WTC11 (cell line): Measurements from ENCODE around the gene PC. TPM values are rescaled to one million over a fixed set of nuclear protein-coding genes. Genes with fewer than 3 reads are reported as not detected.

Experiments used
- ATAC-seq: fragments of 200-7000 bp; cut with Tn5 transposase; 2 replicates; pipeline ENCODE4 v1.10.0; 2021; ENCODE audit warnings: mild to moderate bottlenecking, moderate library complexity
- CTCF ChIA-PET: fragments of 300-600 bp; sonication (Branson Sonifier 250); formaldehyde crosslinking; loops from one replicate; lab custom pipeline; 2021; ENCODE audit warnings: antibody characterized with exemption; lab: Charles Lee
- POLR2A ChIA-PET: fragments of 350-600 bp; sonication (Branson Sonifier 250); formaldehyde crosslinking; loops from one replicate; lab custom pipeline; 2021; ENCODE audit warnings: antibody characterized with exemption; lab: Charles Lee
- DNase-seq: peaks from one replicate; pipeline ENCODE4 v3.0.0; 2021; ENCODE audit warnings: low spot score
- H3K27ac Mint-ChIP-seq: 2 replicates; pipeline ENCODE4 v1.8.0; 2021; ENCODE audit warnings: mixed read lengths
- H3K27me3 Mint-ChIP-seq: 2 replicates; pipeline ENCODE4 v1.8.0; 2021; ENCODE audit warnings: low read depth, mild to moderate bottlenecking, moderate library complexity, mixed read lengths
- H3K36me3 Mint-ChIP-seq: 2 replicates; pipeline ENCODE4 v1.8.0; 2021; ENCODE audit warnings: mixed read lengths
- H3K4me1 Mint-ChIP-seq: 2 replicates; pipeline ENCODE4 v1.8.0; 2022; ENCODE audit warnings: mixed read lengths
- H3K4me3 Mint-ChIP-seq: 2 replicates; pipeline ENCODE4 v1.8.0; 2021; ENCODE audit warnings: mild to moderate bottlenecking, moderate library complexity, mixed read lengths
- H3K9me3 Mint-ChIP-seq: 2 replicates; pipeline ENCODE4 v1.8.0; 2021; ENCODE audit warnings: mixed read lengths
- ATF3 ChIP-seq: sonication (generic); formaldehyde crosslinking; conservative IDR thresholded peaks from 2 replicates; pipeline ENCODE4 v1.8.1; 2022; ENCODE audit warnings: mild to moderate bottlenecking, missing genetic modification reagents
- CREB1 ChIP-seq: sonication (generic); formaldehyde crosslinking; IDR thresholded peaks from 2 replicates; pipeline ENCODE4 v1.8.0; 2023; ENCODE audit warnings: mild to moderate bottlenecking, missing genetic modification reagents
- E2F4 ChIP-seq: sonication (generic); formaldehyde crosslinking; IDR thresholded peaks from 2 replicates; pipeline ENCODE4 v1.8.1; 2022; ENCODE audit warnings: low read depth, mild to moderate bottlenecking, moderate library complexity, missing genetic modification reagents, borderline replicate concordance
- ETV6 ChIP-seq: sonication (generic); formaldehyde crosslinking; IDR thresholded peaks from 2 replicates; pipeline ENCODE4 v1.8.1; 2022; ENCODE audit warnings: mild to moderate bottlenecking, missing genetic modification reagents
- FOXP1 ChIP-seq: sonication (generic); formaldehyde crosslinking; IDR thresholded peaks from 2 replicates; pipeline ENCODE4 v1.8.0; 2022; ENCODE audit warnings: missing genetic modification reagents, mild to moderate bottlenecking, moderate library complexity, borderline replicate concordance
- HMGA2 ChIP-seq: fragments of 250-450 bp; sonication (Bioruptor Pico); IDR thresholded peaks from 2 replicates; pipeline ENCODE4 v1.4.0; 2021; ENCODE audit warnings: mild to moderate bottlenecking, moderate library complexity
- IRF2 ChIP-seq: sonication (generic); formaldehyde crosslinking; IDR thresholded peaks from 2 replicates; pipeline ENCODE4 v1.8.0; 2022; ENCODE audit warnings: low read depth, missing genetic modification reagents, borderline replicate concordance
- MXD4 ChIP-seq: fragments of 250-450 bp; sonication (Bioruptor Pico); IDR thresholded peaks from 2 replicates; pipeline ENCODE4 v1.8.0; 2021; ENCODE audit warnings: mild to moderate bottlenecking, moderate library complexity, borderline replicate concordance
- NR1H2 ChIP-seq: sonication (generic); formaldehyde crosslinking; IDR thresholded peaks from 2 replicates; pipeline ENCODE4 v1.9.0; 2021; ENCODE audit warnings: mild to moderate bottlenecking, moderate library complexity, missing genetic modification reagents
- NR3C1 ChIP-seq: sonication (generic); formaldehyde crosslinking; conservative IDR thresholded peaks from 2 replicates; pipeline ENCODE4 v1.8.1; 2023; ENCODE audit warnings: low read depth, mild to moderate bottlenecking, missing genetic modification reagents
- PRRX2 ChIP-seq: fragments of 250-450 bp; sonication (Bioruptor Pico); IDR thresholded peaks from 2 replicates; pipeline ENCODE4 v1.8.0; 2021; ENCODE audit warnings: mild to moderate bottlenecking
- RELA ChIP-seq: sonication (generic); formaldehyde crosslinking; IDR thresholded peaks from 2 replicates; pipeline ENCODE4 v1.8.1; 2022; ENCODE audit warnings: missing genetic modification reagents, mild to moderate bottlenecking, borderline replicate concordance
- TEAD1 ChIP-seq: sonication (generic); formaldehyde crosslinking; IDR thresholded peaks from 2 replicates; pipeline ENCODE4 v1.8.0; 2022; ENCODE audit warnings: mild to moderate bottlenecking, missing genetic modification reagents
- TP53 ChIP-seq: sonication (generic); formaldehyde crosslinking; IDR thresholded peaks from 2 replicates; pipeline ENCODE4 v1.8.1; 2023; ENCODE audit warnings: mild to moderate bottlenecking, missing genetic modification reagents
- ZNF317 ChIP-seq: sonication (generic); formaldehyde crosslinking; IDR thresholded peaks from 2 replicates; pipeline ENCODE4 v1.8.1; 2023; ENCODE audit warnings: low read depth, mild to moderate bottlenecking, moderate library complexity, missing genetic modification reagents, borderline replicate concordance
- total RNA-seq: library from RNA; stranded (reverse); gene quantifications from 3 replicates; pipeline ENCODE4 v1.2.3, GENCODE V29; 2021
- TF ChIP-seq, protein P1 (sequence below): sonication (generic); formaldehyde crosslinking; IDR thresholded peaks from 2 replicates; pipeline ENCODE4 v1.8.1; 2022; ENCODE audit warnings: missing genetic modification reagents, borderline replicate concordance
- TF ChIP-seq, protein P2 (sequence below): sonication (generic); formaldehyde crosslinking; IDR thresholded peaks from 2 replicates; pipeline ENCODE4 v1.8.0; 2022; ENCODE audit warnings: missing genetic modification reagents
- TF ChIP-seq, protein P3 (sequence below): sonication (generic); formaldehyde crosslinking; IDR thresholded peaks from 2 replicates; pipeline ENCODE4 v1.8.1; 2023; ENCODE audit warnings: mild to moderate bottlenecking, moderate library complexity, missing genetic modification reagents
- TF ChIP-seq, protein P4 (sequence below): sonication (generic); formaldehyde crosslinking; IDR thresholded peaks from 2 replicates; pipeline ENCODE4 v1.8.0; 2022; ENCODE audit warnings: mild to moderate bottlenecking, missing genetic modification reagents
- TF ChIP-seq, protein P5 (sequence below): sonication (generic); formaldehyde crosslinking; IDR thresholded peaks from 2 replicates; pipeline ENCODE4 v1.8.1; 2022; ENCODE audit warnings: mild to moderate bottlenecking, missing genetic modification reagents, moderate library complexity, borderline replicate concordance
- TF ChIP-seq, protein P6 (sequence below): sonication (generic); formaldehyde crosslinking; IDR thresholded peaks from 2 replicates; pipeline ENCODE4 v1.8.1; 2023; ENCODE audit warnings: mild to moderate bottlenecking, missing genetic modification reagents, moderate library complexity
- TF ChIP-seq, protein P7 (sequence below): sonication (generic); formaldehyde crosslinking; IDR thresholded peaks from 2 replicates; pipeline ENCODE4 v1.8.0; 2022; ENCODE audit warnings: mild to moderate bottlenecking, missing genetic modification reagents

The PC gene
- total RNA-seq, 1 experiment from 2014 or later = 27.2 TPM

DNA sequence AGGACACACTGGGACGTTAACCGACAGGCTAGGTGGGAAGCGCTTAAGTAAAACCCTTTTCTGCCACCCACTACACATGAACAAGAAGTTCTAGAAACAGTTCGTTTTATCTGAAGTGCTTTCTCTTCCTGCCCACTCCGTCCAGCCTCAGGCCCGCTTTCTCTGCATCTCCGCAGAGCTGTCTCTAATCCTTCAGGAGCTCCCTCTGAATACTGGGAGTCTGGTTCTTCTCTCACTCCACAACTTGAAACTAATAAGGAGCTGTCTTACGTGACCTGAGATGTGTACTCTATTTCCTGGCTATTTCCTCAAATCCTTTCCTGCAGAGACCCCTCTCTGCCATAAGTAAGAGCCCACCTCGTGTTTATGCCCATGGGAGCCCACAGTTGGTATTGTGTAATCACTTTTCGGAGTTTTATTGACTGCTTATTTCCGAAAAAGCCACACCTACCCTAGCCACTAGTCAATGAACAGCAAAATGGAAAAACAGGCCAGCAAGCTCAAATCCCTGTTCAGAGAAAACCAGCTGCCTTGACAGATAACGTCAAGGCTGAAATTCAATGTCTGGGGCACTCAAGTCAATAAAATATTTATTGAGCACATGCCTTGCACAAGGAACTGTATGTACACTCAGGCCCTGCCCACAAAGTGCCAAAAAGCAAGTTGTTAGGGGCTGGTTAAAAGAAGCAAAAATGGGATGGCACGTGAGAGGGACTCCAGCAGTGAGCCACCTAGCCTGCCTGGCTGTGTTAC lies 4.9 kb downstream of the PC start:
- H3K27me3 Mint-ChIP-seq = no peaks in the 10 kb centered on the region
- TF ChIP-seq NR1H2 = no peak
- TF ChIP-seq, protein P1, sequence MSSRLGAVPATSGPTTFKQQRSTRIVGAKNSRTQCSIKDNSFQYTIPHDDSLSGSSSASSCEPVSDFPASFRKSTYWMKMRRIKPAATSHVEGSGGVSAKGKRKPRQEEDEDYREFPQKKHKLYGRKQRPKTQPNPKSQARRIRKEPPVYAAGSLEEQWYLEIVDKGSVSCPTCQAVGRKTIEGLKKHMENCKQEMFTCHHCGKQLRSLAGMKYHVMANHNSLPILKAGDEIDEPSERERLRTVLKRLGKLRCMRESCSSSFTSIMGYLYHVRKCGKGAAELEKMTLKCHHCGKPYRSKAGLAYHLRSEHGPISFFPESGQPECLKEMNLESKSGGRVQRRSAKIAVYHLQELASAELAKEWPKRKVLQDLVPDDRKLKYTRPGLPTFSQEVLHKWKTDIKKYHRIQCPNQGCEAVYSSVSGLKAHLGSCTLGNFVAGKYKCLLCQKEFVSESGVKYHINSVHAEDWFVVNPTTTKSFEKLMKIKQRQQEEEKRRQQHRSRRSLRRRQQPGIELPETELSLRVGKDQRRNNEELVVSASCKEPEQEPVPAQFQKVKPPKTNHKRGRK (CRISPR knock-in tag) = no peak
- TF ChIP-seq IRF2 = no peak
- TF ChIP-seq, protein P2, sequence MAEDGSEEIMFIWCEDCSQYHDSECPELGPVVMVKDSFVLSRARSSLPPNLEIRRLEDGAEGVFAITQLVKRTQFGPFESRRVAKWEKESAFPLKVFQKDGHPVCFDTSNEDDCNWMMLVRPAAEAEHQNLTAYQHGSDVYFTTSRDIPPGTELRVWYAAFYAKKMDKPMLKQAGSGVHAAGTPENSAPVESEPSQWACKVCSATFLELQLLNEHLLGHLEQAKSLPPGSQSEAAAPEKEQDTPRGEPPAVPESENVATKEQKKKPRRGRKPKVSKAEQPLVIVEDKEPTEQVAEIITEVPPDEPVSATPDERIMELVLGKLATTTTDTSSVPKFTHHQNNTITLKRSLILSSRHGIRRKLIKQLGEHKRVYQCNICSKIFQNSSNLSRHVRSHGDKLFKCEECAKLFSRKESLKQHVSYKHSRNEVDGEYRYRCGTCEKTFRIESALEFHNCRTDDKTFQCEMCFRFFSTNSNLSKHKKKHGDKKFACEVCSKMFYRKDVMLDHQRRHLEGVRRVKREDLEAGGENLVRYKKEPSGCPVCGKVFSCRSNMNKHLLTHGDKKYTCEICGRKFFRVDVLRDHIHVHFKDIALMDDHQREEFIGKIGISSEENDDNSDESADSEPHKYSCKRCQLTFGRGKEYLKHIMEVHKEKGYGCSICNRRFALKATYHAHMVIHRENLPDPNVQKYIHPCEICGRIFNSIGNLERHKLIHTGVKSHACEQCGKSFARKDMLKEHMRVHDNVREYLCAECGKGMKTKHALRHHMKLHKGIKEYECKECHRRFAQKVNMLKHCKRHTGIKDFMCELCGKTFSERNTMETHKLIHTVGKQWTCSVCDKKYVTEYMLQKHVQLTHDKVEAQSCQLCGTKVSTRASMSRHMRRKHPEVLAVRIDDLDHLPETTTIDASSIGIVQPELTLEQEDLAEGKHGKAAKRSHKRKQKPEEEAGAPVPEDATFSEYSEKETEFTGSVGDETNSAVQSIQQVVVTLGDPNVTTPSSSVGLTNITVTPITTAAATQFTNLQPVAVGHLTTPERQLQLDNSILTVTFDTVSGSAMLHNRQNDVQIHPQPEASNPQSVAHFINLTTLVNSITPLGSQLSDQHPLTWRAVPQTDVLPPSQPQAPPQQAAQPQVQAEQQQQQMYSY (CRISPR knock-in tag) = no peak
- TF ChIP-seq, protein P3, sequence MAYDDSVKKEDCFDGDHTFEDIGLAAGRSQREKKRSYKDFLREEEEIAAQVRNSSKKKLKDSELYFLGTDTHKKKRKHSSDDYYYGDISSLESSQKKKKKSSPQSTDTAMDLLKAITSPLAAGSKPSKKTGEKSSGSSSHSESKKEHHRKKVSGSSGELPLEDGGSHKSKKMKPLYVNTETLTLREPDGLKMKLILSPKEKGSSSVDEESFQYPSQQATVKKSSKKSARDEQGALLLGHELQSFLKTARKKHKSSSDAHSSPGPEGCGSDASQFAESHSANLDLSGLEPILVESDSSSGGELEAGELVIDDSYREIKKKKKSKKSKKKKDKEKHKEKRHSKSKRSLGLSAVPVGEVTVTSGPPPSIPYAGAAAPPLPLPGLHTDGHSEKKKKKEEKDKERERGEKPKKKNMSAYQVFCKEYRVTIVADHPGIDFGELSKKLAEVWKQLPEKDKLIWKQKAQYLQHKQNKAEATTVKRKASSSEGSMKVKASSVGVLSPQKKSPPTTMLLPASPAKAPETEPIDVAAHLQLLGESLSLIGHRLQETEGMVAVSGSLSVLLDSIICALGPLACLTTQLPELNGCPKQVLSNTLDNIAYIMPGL = no peak
- TF ChIP-seq CREB1 (CRISPR knock-in tag) = no peak
- TF ChIP-seq, protein P4, sequence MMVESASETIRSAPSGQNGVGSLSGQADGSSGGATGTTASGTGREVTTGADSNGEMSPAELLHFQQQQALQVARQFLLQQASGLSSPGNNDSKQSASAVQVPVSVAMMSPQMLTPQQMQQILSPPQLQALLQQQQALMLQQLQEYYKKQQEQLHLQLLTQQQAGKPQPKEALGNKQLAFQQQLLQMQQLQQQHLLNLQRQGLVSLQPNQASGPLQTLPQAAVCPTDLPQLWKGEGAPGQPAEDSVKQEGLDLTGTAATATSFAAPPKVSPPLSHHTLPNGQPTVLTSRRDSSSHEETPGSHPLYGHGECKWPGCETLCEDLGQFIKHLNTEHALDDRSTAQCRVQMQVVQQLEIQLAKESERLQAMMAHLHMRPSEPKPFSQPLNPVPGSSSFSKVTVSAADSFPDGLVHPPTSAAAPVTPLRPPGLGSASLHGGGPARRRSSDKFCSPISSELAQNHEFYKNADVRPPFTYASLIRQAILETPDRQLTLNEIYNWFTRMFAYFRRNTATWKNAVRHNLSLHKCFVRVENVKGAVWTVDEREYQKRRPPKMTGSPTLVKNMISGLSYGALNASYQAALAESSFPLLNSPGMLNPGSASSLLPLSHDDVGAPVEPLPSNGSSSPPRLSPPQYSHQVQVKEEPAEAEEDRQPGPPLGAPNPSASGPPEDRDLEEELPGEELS (CRISPR knock-in tag) = no peak
- TF ChIP-seq ETV6 (CRISPR knock-in tag) = no peak
- no peak for TF ChIP-seq PRRX2 (CRISPR knock-in tag)
- TF ChIP-seq, protein P5, sequence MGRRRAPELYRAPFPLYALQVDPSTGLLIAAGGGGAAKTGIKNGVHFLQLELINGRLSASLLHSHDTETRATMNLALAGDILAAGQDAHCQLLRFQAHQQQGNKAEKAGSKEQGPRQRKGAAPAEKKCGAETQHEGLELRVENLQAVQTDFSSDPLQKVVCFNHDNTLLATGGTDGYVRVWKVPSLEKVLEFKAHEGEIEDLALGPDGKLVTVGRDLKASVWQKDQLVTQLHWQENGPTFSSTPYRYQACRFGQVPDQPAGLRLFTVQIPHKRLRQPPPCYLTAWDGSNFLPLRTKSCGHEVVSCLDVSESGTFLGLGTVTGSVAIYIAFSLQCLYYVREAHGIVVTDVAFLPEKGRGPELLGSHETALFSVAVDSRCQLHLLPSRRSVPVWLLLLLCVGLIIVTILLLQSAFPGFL (CRISPR knock-in tag) = no peak
- H3K27ac Mint-ChIP-seq = peak overlapping the region; percentile 55
- no peak overlapping the region for H3K4me3 Mint-ChIP-seq
- ChIA-PET CTCF (no interaction called here), POLR2A (no interaction called here)
- DNase-seq (no peak), ATAC-seq (no peak)
- peaks cover 2% of the 10 kb centered on the region; the same call in 1 of the 2 replicates for H3K36me3 Mint-ChIP-seq
- H3K4me1 Mint-ChIP-seq = peaks cover 29% of the 10 kb centered on the region
- H3K9me3 Mint-ChIP-seq = no peaks in the 10 kb centered on the region

- Mint-ChIP-seq H3K4me1 (peaks cover 22% of the 10 kb centered on the region), H3K9me3 (no peaks in the 10 kb centered on the region), H3K27ac (peak overlapping the region; percentile 49; the same call in 1 of the 2 replicates), H3K36me3 (peaks cover 2% of the 10 kb centered on the region; the same call in 1 of the 2 replicates), H3K27me3 (no peaks in the 10 kb centered on the region), H3K4me3 (no peak overlapping the region)
- POLR2A ChIA-PET = no interaction called here
- DNase-seq = no peak
- CTCF ChIA-PET = no interaction called here
- ATAC-seq = no peak
- TF ChIP-seq, protein P6, sequence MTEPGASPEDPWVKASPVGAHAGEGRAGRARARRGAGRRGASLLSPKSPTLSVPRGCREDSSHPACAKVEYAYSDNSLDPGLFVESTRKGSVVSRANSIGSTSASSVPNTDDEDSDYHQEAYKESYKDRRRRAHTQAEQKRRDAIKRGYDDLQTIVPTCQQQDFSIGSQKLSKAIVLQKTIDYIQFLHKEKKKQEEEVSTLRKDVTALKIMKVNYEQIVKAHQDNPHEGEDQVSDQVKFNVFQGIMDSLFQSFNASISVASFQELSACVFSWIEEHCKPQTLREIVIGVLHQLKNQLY (CRISPR knock-in tag) = no peak
- TF ChIP-seq ATF3 (no peak), NR3C1 (CRISPR knock-in tag) (no peak), TEAD1 (CRISPR knock-in tag) (no peak), ZNF317 (CRISPR knock-in tag) (no peak), TP53 (CRISPR knock-in tag) (no peak), RELA (no peak), FOXP1 (CRISPR knock-in tag) (no peak), E2F4 (CRISPR knock-in tag) (no peak), MXD4 (CRISPR knock-in tag) (no peak), HMGA2 (CRISPR knock-in tag) (no peak)
- TF ChIP-seq, protein P7, sequence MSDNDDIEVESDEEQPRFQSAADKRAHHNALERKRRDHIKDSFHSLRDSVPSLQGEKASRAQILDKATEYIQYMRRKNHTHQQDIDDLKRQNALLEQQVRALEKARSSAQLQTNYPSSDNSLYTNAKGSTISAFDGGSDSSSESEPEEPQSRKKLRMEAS (CRISPR knock-in tag) = no peak
Observed at GRCh38 chr11:66951927-66952337, 6.3 kb downstream of the PC start.
